GM12864 (cell line): ENCODE data around the gene ZP4.

ENCODE experiments used
- DNase-seq: peaks from one replicate; pipeline ENCODE4 v3.0.0-alpha.2; 2011; ENCODE audit warnings: low read depth
- H3K4me3 ChIP-seq: 2 replicates; pipeline ENCODE4 v1.5.1; 2011; ENCODE audit warnings: mild to moderate bottlenecking, low read depth, low read length, control low read depth
- CTCF ChIP-seq: IDR thresholded peaks from 2 replicates; pipeline ENCODE4 v1.5.1; 2011; ENCODE audit warnings: low read depth, mild to moderate bottlenecking, moderate library complexity, low read length, control low read depth, inconsistent platforms; ENCODE audit errors: missing control alignments

Gene ZP4

GRCh38 chr1:237913345-237913744 lies 22.6 kb upstream of the ZP4 start:
- H3K4me3 ChIP-seq = no peak overlapping the region
- no peak for DNase-seq
- TF ChIP-seq CTCF = no peak

- no peak for TF ChIP-seq CTCF
- H3K4me3 ChIP-seq = no peak overlapping the region
- no peak for DNase-seq
Observed at GRCh38 chr1:237911911-237912310, 21.2 kb upstream of the ZP4 start.

GRCh38 chr1:237910834-237911233 lies 20.1 kb upstream of the ZP4 start:
- DNase-seq = no peak
- H3K4me3 ChIP-seq = no peak overlapping the region
- no peak for TF ChIP-seq CTCF

- no peak for TF ChIP-seq CTCF
- no peak overlapping the region for H3K4me3 ChIP-seq
- no peak for DNase-seq
Observed at GRCh38 chr1:237903961-237904360, 13.2 kb upstream of the ZP4 start.

- no peak for TF ChIP-seq CTCF
- DNase-seq = no peak
Observed at GRCh38 chr1:237902960-237903743, 12.4 kb upstream of the ZP4 start.

GRCh38 chr1:237901299-237901934 lies 10.7 kb upstream of the ZP4 start:
- DNase-seq = no peak

More at GRCh38 chr1:237902960-237903743, 12.4 kb upstream of the ZP4 start:
- no peak overlapping the region for H3K4me3 ChIP-seq

More at GRCh38 chr1:237901299-237901934, 10.7 kb upstream of the ZP4 start:
- H3K4me3 ChIP-seq = no peak overlapping the region
- peak; percentile 43 for TF ChIP-seq CTCF
